Breast epithelium (tissue), 3 donors: ENCODE data around the gene BSND.

Experiments
- POLR2A ChIP-seq: fragments of 450-650 bp; IDR thresholded peaks from one replicate; pipeline ENCODE4 v1.6.1; 2016; ENCODE audit warnings: antibody characterized with exemption, mild to moderate bottlenecking, moderate library complexity
- TF ChIP-seq, protein P1 (sequence below), 3 donors: fragments of 450-650 bp; IDR thresholded peaks; one replicate each; pipeline ENCODE4 v1.5.1; 2016 to 2017; ENCODE audit warnings: antibody characterized with exemption in 3 of 3, mild to moderate bottlenecking in 3 of 3, moderate library complexity in 3 of 3

DNA sequence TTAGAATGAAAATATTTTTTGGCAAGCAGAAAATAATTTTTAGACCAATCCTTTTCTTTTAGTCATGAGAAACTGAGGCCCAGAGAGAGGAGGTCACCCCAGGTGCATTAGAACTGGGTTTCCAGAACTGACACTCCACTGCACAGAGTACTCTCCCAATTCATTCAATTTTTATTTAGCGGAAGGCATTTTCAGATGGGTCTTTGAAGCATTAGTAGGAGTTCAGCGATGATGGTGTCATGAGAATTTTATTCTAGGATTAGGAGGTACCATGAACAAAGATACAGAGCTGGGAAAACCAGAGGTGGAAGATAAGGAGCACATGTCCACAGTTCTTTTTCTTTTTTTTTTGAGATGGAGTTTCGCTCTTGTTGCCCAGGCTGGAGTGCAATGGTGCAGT lies 42.9 kb downstream of the BSND start:
- TF ChIP-seq, protein P1, sequence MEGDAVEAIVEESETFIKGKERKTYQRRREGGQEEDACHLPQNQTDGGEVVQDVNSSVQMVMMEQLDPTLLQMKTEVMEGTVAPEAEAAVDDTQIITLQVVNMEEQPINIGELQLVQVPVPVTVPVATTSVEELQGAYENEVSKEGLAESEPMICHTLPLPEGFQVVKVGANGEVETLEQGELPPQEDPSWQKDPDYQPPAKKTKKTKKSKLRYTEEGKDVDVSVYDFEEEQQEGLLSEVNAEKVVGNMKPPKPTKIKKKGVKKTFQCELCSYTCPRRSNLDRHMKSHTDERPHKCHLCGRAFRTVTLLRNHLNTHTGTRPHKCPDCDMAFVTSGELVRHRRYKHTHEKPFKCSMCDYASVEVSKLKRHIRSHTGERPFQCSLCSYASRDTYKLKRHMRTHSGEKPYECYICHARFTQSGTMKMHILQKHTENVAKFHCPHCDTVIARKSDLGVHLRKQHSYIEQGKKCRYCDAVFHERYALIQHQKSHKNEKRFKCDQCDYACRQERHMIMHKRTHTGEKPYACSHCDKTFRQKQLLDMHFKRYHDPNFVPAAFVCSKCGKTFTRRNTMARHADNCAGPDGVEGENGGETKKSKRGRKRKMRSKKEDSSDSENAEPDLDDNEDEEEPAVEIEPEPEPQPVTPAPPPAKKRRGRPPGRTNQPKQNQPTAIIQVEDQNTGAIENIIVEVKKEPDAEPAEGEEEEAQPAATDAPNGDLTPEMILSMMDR (IDR thresholded peaks at IDR 0.05) = no peak
- TF ChIP-seq POLR2A = no peak
